ENCODE results near the gene MPP1. TPM values are rescaled to one million over a fixed set of nuclear protein-coding genes. Genes with fewer than 3 reads are reported as not detected.

Gene MPP1
- total RNA-seq, 4 donors from 2014 or later = 11.3 to 19.9 (median 15.9) TPM

DNA sequence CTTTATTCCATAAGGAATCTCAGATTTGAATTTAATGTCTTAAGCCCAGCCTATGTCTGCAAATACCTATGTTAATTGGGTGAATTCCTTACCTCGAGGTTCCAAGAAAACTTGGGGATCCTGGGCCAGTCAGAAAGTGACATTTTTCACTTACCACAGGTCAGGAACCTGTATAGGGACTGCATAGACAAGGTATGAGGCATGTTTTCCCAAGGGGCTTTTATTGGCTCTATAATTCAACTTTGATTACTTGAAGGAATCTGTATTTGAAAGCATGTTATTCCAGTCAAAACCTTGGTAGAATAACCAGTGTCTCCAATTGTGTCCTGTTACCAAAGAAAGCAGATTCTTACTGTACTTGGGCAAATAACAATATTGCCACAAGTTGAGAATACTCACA lies 8.5 kb upstream of the MPP1 start:
- no peak for ATAC-seq
- in situ Hi-C loops (cut with MboI; ENCODE audit: low sequenced_read_pairs in 4 of 4) = no loop called here
- Histone ChIP-seq H3K27me3 (no peaks in the 10 kb centered on the region), H3K36me3 (no peaks in the 10 kb centered on the region), H3K4me3 (no peak overlapping the region), H3K4me1 (no peaks in the 10 kb centered on the region), H3K27ac (no peak overlapping the region), H3K9me3 (no peaks in the 10 kb centered on the region)
- no peak for DNase-seq
- TF ChIP-seq POLR2A (IDR thresholded peaks at IDR 0.05) = no peak
- TF ChIP-seq, protein P1, sequence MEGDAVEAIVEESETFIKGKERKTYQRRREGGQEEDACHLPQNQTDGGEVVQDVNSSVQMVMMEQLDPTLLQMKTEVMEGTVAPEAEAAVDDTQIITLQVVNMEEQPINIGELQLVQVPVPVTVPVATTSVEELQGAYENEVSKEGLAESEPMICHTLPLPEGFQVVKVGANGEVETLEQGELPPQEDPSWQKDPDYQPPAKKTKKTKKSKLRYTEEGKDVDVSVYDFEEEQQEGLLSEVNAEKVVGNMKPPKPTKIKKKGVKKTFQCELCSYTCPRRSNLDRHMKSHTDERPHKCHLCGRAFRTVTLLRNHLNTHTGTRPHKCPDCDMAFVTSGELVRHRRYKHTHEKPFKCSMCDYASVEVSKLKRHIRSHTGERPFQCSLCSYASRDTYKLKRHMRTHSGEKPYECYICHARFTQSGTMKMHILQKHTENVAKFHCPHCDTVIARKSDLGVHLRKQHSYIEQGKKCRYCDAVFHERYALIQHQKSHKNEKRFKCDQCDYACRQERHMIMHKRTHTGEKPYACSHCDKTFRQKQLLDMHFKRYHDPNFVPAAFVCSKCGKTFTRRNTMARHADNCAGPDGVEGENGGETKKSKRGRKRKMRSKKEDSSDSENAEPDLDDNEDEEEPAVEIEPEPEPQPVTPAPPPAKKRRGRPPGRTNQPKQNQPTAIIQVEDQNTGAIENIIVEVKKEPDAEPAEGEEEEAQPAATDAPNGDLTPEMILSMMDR (IDR thresholded peaks at IDR 0.05 in 4 of 5, conservative IDR thresholded peaks at IDR 0.05 in 1 of 5) = no peak
- intact Hi-C loops (cut with DNase I; ENCODE audit: low total_unique reads) = no loop called here

DNA sequence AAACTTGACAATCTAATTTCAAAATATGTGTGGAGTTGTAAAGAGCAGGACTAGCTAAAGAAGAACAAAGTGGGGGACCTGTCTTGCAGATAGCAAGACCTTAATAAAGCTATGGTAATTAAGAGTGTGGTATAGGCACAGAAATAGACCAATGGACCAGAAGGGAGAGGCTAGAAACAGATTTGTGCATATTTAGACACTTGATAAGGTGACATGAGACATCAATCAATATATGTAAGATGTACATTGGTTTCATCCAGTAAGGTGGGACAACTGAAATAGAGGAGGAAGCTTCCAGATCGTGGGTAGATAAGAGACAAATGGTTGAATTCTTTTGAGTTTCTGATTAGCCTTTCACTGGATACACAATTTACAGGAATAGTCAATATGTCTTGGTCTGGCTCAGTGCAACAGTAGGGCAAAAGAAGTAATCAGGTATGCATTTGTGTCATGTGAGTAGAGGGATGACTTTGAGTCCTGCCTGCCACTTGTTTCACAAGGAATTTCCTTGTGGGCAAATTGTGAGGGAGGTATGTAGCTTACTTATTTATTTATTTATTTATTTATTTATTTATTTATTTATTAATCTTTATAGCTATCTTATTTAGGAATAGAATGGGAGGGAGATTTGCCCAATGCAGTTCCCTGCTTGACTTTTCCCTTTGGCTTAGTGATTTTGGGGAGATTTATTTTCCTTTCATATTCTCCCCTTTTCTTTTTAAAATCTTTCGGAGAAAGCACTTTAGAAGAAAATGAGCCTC lies 7.2 kb upstream of the MPP1 start:
- H3K4me1 ChIP-seq = no peaks in the 10 kb centered on the region
- in situ Hi-C loops (cut with MboI; ENCODE audit: low sequenced_read_pairs in 4 of 4) (no loop called here), intact Hi-C loops (cut with DNase I; ENCODE audit: low total_unique reads) (no loop called here)
- ATAC-seq (no peak), DNase-seq (no peak)
- no peak overlapping the region for H3K27ac ChIP-seq
- H3K27me3 ChIP-seq = no peaks in the 10 kb centered on the region
- no peaks in the 10 kb centered on the region for H3K9me3 ChIP-seq
- H3K4me3 ChIP-seq = no peak overlapping the region
- TF ChIP-seq POLR2A (IDR thresholded peaks at IDR 0.05) = no peak
- TF ChIP-seq, protein P1 (IDR thresholded peaks at IDR 0.05 in 4 of 5, conservative IDR thresholded peaks at IDR 0.05 in 1 of 5) = no peak
- no peaks in the 10 kb centered on the region for H3K36me3 ChIP-seq

DNA sequence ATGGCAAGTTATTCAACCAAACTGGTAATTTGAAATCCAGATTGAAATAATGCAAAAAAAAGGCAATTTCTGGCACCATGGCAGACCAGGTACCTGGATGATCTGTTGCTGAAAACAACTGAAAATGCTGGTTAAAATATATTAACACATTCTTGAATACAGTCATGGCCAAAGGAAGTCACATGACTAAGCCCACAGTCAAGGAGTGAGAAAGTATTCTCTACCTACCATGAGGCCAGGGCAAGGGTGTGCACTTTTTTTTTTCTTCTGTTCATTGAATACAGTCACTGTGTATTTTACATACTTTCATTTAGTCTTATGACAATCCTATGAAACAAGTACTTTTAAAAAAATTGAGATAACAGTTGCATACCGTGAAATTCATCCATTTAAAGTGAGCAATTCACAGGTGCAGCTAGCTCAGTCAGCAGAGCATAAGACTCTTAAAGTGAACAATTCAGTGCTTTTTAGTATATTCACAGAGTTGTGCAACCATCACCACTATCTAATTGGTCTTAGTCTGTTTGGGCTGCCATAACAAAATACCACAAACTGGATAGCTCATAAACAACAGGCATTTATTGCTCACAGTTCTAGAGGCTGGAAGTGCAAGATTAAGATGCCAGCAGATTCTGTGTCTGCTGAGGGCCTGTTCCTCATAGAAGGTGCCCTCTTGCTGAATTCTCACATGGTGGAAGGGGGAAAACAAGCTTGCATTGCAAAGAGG lies 4.8 kb upstream of the MPP1 start:
- H3K27ac ChIP-seq = no peak overlapping the region
- H3K4me3 ChIP-seq = no peak overlapping the region
- H3K36me3 ChIP-seq = no peaks in the 10 kb centered on the region
- no peaks in the 10 kb centered on the region for H3K4me1 ChIP-seq
- H3K9me3 ChIP-seq = no peaks in the 10 kb centered on the region
- no peak for TF ChIP-seq POLR2A (IDR thresholded peaks at IDR 0.05)
- TF ChIP-seq, protein P1 (IDR thresholded peaks at IDR 0.05 in 4 of 5, conservative IDR thresholded peaks at IDR 0.05 in 1 of 5) = no peak
- ATAC-seq (no peak), DNase-seq (no peak)
- in situ Hi-C loops (cut with MboI; ENCODE audit: low sequenced_read_pairs in 4 of 4) (no loop called here), intact Hi-C loops (cut with DNase I; ENCODE audit: low total_unique reads) (loop anchor here (10.0 kb wide), 1 partner anchor 805 kb away; the partner anchor contains the start of genes SPRY3 and TMLHE)
- H3K27me3 ChIP-seq = no peaks in the 10 kb centered on the region

DNA sequence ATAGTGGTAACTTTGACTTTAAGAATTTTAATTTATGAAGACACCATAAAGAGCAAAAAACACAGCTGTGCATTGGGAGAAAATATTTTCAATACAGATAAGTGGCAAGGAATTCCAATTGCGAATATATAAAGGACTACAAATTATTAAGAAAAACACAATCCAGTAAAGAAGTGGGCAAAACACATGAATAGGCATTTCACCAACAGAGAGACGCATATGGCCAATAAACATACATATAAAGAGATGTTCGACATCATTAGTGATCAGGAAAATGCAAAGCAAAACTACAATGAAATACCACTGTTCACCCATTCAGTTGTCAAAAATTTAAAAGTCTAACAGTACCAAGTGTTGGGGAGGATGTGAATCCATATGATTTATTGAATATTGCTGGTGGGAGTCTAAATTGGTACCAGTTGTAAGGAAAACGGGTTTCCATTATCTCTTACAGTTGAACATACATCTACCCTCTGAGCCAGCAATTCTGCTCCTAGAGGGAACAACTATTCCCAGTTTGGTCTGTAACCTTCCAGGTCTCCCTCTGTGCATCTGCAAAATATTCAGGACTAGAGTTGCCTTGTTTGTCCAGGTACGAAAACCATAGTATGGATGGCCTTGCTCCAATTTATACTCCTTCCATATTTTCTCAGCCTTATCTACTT lies 1.7 kb upstream of the MPP1 start:
- DNase-seq = no peak
- no peaks in the 10 kb centered on the region for H3K9me3 ChIP-seq
- TF ChIP-seq POLR2A (IDR thresholded peaks at IDR 0.05) = no peak
- TF ChIP-seq, protein P1 (IDR thresholded peaks at IDR 0.05 in 4 of 5, conservative IDR thresholded peaks at IDR 0.05 in 1 of 5) = no peak
- H3K4me3 ChIP-seq = no peak overlapping the region
- H3K27ac ChIP-seq = no peak overlapping the region
- H3K36me3 ChIP-seq = no peaks in the 10 kb centered on the region
- in situ Hi-C loops (cut with MboI; ENCODE audit: low sequenced_read_pairs in 4 of 4) (no loop called here), intact Hi-C loops (cut with DNase I; ENCODE audit: low total_unique reads) (loop anchor here (10.0 kb wide), 1 partner anchor 808 kb away; the partner anchor contains the start of genes SPRY3 and TMLHE)
- H3K27me3 ChIP-seq = no peaks in the 10 kb centered on the region
- no peak for ATAC-seq
- H3K4me1 ChIP-seq = peaks cover 0 to 8% of the 10 kb centered on the region in 2 donors
